H1 (cell line): ENCODE measurements around the gene HPD. TPM values are rescaled to one million over a fixed set of nuclear protein-coding genes. Genes with fewer than 3 reads are reported as not detected.

Experiments used
- polyA plus RNA-seq, 7 experiments: library from polyadenylated mRNA; depleted of rRNA in 3 of 7; stranded (reverse) in 5 of 7; unstranded in 2 of 7; fragments of >200 nt in 5 of 7; fragments of 200-250 nt in 2 of 7; gene quantifications; 1 replicate in 5 of 7; 2 replicates in 1 of 7; 4 replicates in 1 of 7; pipeline versions ENCODE4 v1.2.1 to v1.2.3, GENCODE V29; 2011 to 2013; ENCODE audit warnings: missing spikeins in 2 of 7, mixed read lengths in 2 of 7
- total RNA-seq: library from RNA; stranded (reverse); fragmentation: NEBNext Ultra II Directional; extraction: Animal tissue kit (Norgen Biotek cat#: 25700); gene quantifications from 2 replicates; pipeline ENCODE4 v1.2.1, GENCODE V29; 2021
- TF ChIP-seq, protein P1 (sequence below): IDR thresholded peaks from 2 replicates; pipeline ENCODE4 v1.6.1; 2012; ENCODE audit warnings: inconsistent platforms

HPD gene
- total and polyA plus RNA-seq, 2 of the 8 experiments (the other 6 are each of a cell fraction or from before 2014, with no cell fraction given): 0.48 to 0.56 TPM

DNA sequence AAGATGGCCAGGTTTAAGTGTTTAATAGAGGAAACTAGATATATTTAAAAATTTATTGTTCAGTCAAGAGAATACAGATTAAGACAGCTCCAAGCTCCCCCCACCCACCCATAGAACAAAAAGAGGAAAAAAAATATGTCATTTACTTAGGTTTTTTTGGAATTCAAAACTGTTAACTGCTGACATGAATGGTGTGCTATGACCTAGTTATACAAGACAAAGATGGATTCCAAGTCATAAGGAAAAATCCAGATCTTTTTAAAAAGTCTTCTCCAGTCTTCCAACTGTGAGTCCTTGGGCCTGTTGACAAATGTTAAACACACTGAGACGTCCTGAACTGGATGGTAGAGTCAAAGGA is 56.2 kb downstream of the HPD start (continued):
- TF ChIP-seq, protein P1, sequence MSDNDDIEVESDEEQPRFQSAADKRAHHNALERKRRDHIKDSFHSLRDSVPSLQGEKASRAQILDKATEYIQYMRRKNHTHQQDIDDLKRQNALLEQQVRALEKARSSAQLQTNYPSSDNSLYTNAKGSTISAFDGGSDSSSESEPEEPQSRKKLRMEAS: no peak
